Skeletal muscle tissue (tissue), 4 donors: ENCODE results near the gene NEBL. TPM values are rescaled to one million over a fixed set of nuclear protein-coding genes. Genes with fewer than 3 reads are reported as not detected.
"Not testable (repeated sequence)": the region's sequence is repeated elsewhere in the genome, so short reads cannot be mapped to it uniquely, and the experiment has no call there.

Experiments used
- H3K27ac ChIP-seq: one replicate; pipeline ENCODE4 v1.7.0; 2013; ENCODE audit warnings: mild to moderate bottlenecking, low read depth, low read length, inconsistent platforms
- H3K27me3 ChIP-seq, 3 donors: one replicate each; pipeline ENCODE4 v1.7.0; 2013; ENCODE audit warnings: low read length in 3 of 3; ENCODE audit not compliant: control insufficient read depth in 3 of 3, insufficient read depth in 3 of 3
- H3K36me3 ChIP-seq, 3 donors: one replicate each; pipeline ENCODE4 v1.7.0; 2013; ENCODE audit warnings: low read length in 3 of 3; ENCODE audit not compliant: control insufficient read depth in 3 of 3, insufficient read depth in 3 of 3
- H3K4me1 ChIP-seq, 3 donors: one replicate each; pipeline ENCODE4 v1.7.0; 2013; ENCODE audit warnings: low read length in 3 of 3, mild to moderate bottlenecking in 3 of 3; ENCODE audit not compliant: control insufficient read depth in 3 of 3, insufficient read depth in 3 of 3
- H3K4me3 ChIP-seq, 3 donors: one replicate each; pipeline ENCODE4 v1.7.0; 2013; ENCODE audit warnings: low read length in 3 of 3
- H3K9ac ChIP-seq, 3 donors: one replicate each; pipeline ENCODE4 v1.7.0; 2013; ENCODE audit warnings: low read length in 3 of 3, mild to moderate bottlenecking in 3 of 3, moderate library complexity in 2 of 3, low read depth in 1 of 3
- H3K9me3 ChIP-seq, 3 donors: one replicate each; pipeline ENCODE4 v1.7.0; 2013; ENCODE audit warnings: low read length in 3 of 3; ENCODE audit not compliant: control insufficient read depth in 3 of 3
- total RNA-seq: library from RNA; depleted of rRNA; stranded (reverse); fragments of >200 nt; gene quantifications from one replicate; pipeline ENCODE4 v1.2.3, GENCODE V29; 2014
- donor health status: Osteomylitis.

Gene NEBL, protein sequence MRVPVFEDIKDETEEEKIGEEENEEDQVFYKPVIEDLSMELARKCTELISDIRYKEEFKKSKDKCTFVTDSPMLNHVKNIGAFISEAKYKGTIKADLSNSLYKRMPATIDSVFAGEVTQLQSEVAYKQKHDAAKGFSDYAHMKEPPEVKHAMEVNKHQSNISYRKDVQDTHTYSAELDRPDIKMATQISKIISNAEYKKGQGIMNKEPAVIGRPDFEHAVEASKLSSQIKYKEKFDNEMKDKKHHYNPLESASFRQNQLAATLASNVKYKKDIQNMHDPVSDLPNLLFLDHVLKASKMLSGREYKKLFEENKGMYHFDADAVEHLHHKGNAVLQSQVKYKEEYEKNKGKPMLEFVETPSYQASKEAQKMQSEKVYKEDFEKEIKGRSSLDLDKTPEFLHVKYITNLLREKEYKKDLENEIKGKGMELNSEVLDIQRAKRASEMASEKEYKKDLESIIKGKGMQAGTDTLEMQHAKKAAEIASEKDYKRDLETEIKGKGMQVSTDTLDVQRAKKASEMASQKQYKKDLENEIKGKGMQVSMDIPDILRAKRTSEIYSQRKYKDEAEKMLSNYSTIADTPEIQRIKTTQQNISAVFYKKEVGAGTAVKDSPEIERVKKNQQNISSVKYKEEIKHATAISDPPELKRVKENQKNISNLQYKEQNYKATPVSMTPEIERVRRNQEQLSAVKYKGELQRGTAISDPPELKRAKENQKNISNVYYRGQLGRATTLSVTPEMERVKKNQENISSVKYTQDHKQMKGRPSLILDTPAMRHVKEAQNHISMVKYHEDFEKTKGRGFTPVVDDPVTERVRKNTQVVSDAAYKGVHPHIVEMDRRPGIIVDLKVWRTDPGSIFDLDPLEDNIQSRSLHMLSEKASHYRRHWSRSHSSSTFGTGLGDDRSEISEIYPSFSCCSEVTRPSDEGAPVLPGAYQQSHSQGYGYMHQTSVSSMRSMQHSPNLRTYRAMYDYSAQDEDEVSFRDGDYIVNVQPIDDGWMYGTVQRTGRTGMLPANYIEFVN
- total RNA-seq: 6.8 TPM

DNA sequence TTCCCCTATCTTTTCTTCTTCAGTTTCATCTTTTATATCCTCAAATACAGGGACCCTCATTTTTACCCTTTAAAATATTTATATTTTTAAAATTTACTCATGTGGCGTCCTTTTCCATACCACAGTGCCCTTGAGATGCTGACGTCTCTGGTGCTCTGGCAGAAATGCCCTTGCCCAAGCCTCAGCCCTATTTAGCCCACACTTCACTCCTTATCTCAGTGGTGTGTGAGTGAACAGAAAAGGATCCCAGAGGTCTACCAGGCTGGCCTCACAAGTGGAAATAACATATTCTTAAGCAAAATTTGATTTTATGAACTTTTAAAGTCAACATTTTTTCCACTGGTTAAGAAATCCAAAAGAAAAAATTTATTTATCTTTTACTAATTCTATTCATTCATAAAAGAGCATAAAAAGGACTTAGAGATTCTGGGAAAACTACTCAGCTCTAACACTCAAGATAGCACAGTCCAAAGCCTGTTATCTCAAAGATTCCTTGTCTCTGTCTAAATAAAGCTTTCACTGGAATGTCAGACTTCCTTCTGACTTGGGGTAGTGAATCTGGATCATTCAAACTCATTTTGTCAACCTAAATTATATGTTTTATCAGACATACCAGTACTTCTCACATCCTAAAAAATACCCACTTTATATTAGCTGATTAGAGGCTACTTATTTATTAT is at the start of gene NEBL:
TSS of gene NEBL (minus strand) at position 166 of the 680 bp plus-strand sequence. CDS start at position 60, 106 bp downstream.
- Histone ChIP-seq H3K36me3 (no peaks in the 10 kb centered on the region), H3K4me1 (no peaks in the 10 kb centered on the region), H3K27ac (no peak within 1 kb of the TSS), H3K27me3 (no peaks in the 10 kb centered on the region), H3K9ac (no peak within 1 kb of the TSS), H3K9me3 (no peaks in the 10 kb centered on the region), H3K4me3 (no peak within 1 kb of the TSS)

DNA sequence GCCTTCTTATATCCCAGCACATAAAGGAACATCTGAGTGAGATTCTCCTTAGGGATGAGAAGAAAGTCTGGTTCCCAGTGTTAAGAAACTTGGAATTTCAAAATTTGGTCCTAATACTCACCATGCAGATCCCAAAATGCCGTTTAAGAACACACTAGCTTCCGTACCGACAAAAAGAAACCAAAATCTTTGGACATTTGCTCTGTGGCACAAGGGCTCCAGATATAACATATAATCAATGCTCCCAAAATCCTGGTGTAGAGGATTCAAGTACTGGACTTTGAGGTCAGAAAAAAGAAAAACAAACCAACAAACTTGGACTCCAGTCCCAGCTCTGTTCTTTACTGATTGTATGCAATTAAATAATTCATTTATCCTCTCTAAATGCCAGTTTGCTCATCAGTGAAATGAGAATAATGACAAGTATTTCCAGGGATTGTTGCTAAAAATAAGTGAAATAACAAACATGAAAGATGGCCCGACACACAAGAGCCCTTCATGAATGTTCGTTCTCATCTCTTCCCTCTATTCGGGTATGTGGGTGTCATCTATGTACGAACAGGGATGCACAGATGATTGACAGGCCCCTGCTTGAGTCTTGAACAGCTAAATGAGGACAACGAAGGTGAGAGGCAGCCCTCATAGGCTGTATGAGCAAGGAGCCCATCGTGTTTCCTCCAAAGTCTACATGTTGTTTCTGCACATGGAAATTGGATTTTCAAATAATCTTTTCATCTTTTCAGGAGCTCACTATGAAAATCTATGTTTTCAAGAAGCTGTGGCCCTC is 48.6 kb upstream of the NEBL start:
- H3K9ac ChIP-seq: no peak overlapping the region
- no peak overlapping the region for H3K4me3 ChIP-seq
- no peaks in the 10 kb centered on the region for H3K36me3 ChIP-seq

DNA sequence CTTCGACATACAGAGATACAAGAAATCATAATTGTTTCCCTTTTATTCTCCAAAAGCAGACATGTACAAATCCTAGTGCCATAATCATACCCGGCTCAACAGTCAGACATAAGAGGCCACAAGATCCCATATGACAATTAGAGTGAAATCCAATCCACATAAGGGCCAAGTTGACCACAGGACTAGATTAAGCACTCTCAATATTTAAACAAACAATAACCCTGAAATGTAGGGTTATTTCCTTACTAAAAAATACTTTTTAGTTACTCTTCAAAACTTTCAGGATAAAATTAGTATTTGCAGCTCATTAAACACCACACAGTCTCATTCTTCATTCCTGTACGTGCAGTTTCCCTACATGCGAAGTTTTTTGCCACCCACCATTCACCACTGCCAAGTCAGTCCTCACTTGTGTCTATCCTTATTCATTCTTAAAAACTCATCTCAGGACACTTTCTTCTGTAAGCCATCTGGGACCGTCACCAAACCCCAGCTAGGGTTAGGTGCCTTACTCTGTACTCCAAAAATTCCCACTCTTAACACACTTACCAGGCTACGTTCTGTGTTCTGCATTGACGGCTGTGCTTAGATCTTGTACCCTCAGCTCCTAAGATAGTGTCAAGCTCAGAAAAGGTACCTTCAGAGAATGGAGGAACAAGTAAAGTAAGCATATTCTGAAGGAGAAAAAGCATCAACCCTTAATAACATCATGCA is 47.8 kb upstream of the NEBL start:
- no peaks in the 10 kb centered on the region for H3K27me3 ChIP-seq
- H3K4me3 ChIP-seq: no peak overlapping the region
- no peak overlapping the region for H3K27ac ChIP-seq
- no peaks in the 10 kb centered on the region for H3K36me3 ChIP-seq
- no peaks in the 10 kb centered on the region for H3K4me1 ChIP-seq
- no peaks in the 10 kb centered on the region for H3K9me3 ChIP-seq
- no peak overlapping the region for H3K9ac ChIP-seq

More for the DNA sequence above, 48.6 kb upstream of the NEBL start:
- no peaks in the 10 kb centered on the region for H3K9me3 ChIP-seq
- no peak overlapping the region for H3K27ac ChIP-seq
- no peaks in the 10 kb centered on the region for H3K27me3 ChIP-seq
- H3K4me1 ChIP-seq: no peaks in the 10 kb centered on the region

DNA sequence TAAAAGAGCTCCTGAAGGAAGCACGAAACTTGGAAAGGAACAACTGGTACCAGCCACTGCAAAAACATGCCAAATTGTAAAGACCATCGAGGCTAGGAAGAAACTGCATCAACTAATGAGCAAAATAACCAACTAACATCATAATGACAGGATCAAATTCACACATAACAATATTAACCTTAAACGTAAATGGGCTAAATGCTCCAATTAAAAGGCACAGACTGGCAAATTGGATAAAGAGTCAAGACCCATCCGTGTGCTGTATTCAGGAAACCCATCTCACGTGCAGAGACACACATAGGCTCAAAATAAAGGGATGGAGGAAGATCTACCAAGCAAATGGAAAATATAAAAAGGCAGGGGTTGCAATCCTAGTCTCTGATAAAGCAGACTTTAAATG is 42.3 kb upstream of the NEBL start:
- not testable (repeated sequence) for H3K27me3 ChIP-seq, H3K4me3 ChIP-seq, H3K4me1 ChIP-seq, H3K9ac ChIP-seq, H3K9me3 ChIP-seq, H3K27ac ChIP-seq, H3K36me3 ChIP-seq

- peaks cover 0 to 3% (median 0%) of the 10 kb centered on the region in 3 donors for H3K9me3 ChIP-seq
- H3K36me3 ChIP-seq: no peaks in the 10 kb centered on the region
- no peak overlapping the region for H3K4me3 ChIP-seq
- H3K4me1 ChIP-seq: no peaks in the 10 kb centered on the region
- no peak overlapping the region for H3K27ac ChIP-seq
- no peaks in the 10 kb centered on the region for H3K27me3 ChIP-seq
- H3K9ac ChIP-seq: no peak overlapping the region
Observed at GRCh38 chr10:20936396-20936795, 39.3 kb upstream of the NEBL start.

- Histone ChIP-seq H3K9me3 (peaks cover 0 to 3% (median 0%) of the 10 kb centered on the region in 3 donors), H3K36me3 (no peaks in the 10 kb centered on the region), H3K27ac (no peak overlapping the region), H3K9ac (no peak overlapping the region), H3K27me3 (no peaks in the 10 kb centered on the region), H3K4me1 (no peaks in the 10 kb centered on the region), H3K4me3 (no peak overlapping the region)
Observed at GRCh38 chr10:20935931-20936330, 38.8 kb upstream of the NEBL start.

- no peak overlapping the region for H3K27ac ChIP-seq
- H3K4me3 ChIP-seq: no peak overlapping the region
- H3K27me3 ChIP-seq: no peaks in the 10 kb centered on the region
- H3K9me3 ChIP-seq: peaks cover 0 to 3% (median 0%) of the 10 kb centered on the region in 3 donors
- H3K9ac ChIP-seq: no peak overlapping the region
- H3K4me1 ChIP-seq: no peaks in the 10 kb centered on the region
- H3K36me3 ChIP-seq: no peaks in the 10 kb centered on the region
Observed at GRCh38 chr10:20935301-20935700, 38.2 kb upstream of the NEBL start.

GRCh38 chr10:20933705-20934104 is 36.6 kb upstream of the NEBL start:
- Histone ChIP-seq H3K36me3 (no peaks in the 10 kb centered on the region), H3K4me3 (no peak overlapping the region), H3K27me3 (no peaks in the 10 kb centered on the region), H3K9me3 (peaks cover 0 to 3% (median 0%) of the 10 kb centered on the region in 3 donors), H3K4me1 (no peaks in the 10 kb centered on the region), H3K27ac (no peak overlapping the region), H3K9ac (no peak overlapping the region)
